CD4-positive, CD25-positive, alpha-beta regulatory T cell (primary cell): ENCODE measurements around the gene CD99L2. TPM values are rescaled to one million over a fixed set of nuclear protein-coding genes. Genes with fewer than 3 reads are reported as not detected.

Experiments
- ATAC-seq, 2 donors: fragments of 150-1000 bp; cut with Tn5 transposase; one replicate each; pipeline ENCODE4 v1.10.0; 2021; ENCODE audit warnings: low read depth in 2 of 2, moderate number of reproducible peaks in 2 of 2, moderate library complexity in 1 of 2
- DNase-seq, 3 donors: peaks; one replicate each; pipeline versions ENCODE4 v3.0.0 to v3.0.0-alpha.2; 2012 to 2022; ENCODE audit warnings: mixed read lengths in 1 of 3
- H3K27ac ChIP-seq: one replicate; pipeline ENCODE4 v1.7.0; 2013; ENCODE audit warnings: mild to moderate bottlenecking, low read length; ENCODE audit not compliant: insufficient read depth, poor library complexity, severe bottlenecking
- H3K27me3 ChIP-seq: one replicate; pipeline ENCODE4 v1.7.0; 2013; ENCODE audit warnings: low read length; ENCODE audit not compliant: control insufficient read depth, insufficient read depth
- H3K36me3 ChIP-seq: one replicate; pipeline ENCODE4 v1.7.0; 2013; ENCODE audit warnings: mild to moderate bottlenecking, low read length, moderate library complexity; ENCODE audit not compliant: control insufficient read depth, insufficient read depth
- H3K4me1 ChIP-seq: 2 replicates; pipeline ENCODE4 v1.7.0; 2013; ENCODE audit warnings: mild to moderate bottlenecking, low read length; ENCODE audit not compliant: insufficient read depth, control insufficient read depth, poor library complexity, severe bottlenecking
- H3K4me3 ChIP-seq: one replicate; pipeline ENCODE4 v1.7.0; 2013; ENCODE audit warnings: low read depth, mild to moderate bottlenecking, low read length, moderate library complexity
- H3K9me3 ChIP-seq, 2 experiments: 1 replicate in 1 of 2; 2 replicates in 1 of 2; pipeline ENCODE4 v1.7.0; 2013; ENCODE audit warnings: low read length in 2 of 2, mild to moderate bottlenecking in 1 of 2, moderate library complexity in 1 of 2; ENCODE audit not compliant: control insufficient read depth in 2 of 2
- H3K27ac Mint-ChIP-seq, 3 donors: one replicate each; pipeline ENCODE4 v1.8.0; 2020 to 2022; ENCODE audit warnings: mild to moderate bottlenecking in 3 of 3, mixed read lengths in 3 of 3, moderate library complexity in 2 of 3
- H3K27me3 Mint-ChIP-seq: one replicate; pipeline ENCODE4 v1.8.0; 2022; ENCODE audit warnings: mild to moderate bottlenecking, mixed read lengths
- H3K36me3 Mint-ChIP-seq: one replicate; pipeline ENCODE4 v1.8.0; 2020; ENCODE audit warnings: mixed read lengths
- H3K4me1 Mint-ChIP-seq, 4 donors: one replicate each; pipeline ENCODE4 v1.8.0; 2020 to 2022; ENCODE audit warnings: mixed read lengths in 4 of 4, mild to moderate bottlenecking in 1 of 4
- H3K4me3 Mint-ChIP-seq, 4 donors: one replicate each; pipeline ENCODE4 v1.8.0; 2020 to 2022; ENCODE audit warnings: mild to moderate bottlenecking in 4 of 4, mixed read lengths in 4 of 4, moderate library complexity in 3 of 4
- H3K9me3 Mint-ChIP-seq, 7 donors: one replicate each; pipeline ENCODE4 v1.8.0; 2020 to 2022; ENCODE audit warnings: mixed read lengths in 7 of 7, mild to moderate bottlenecking in 3 of 7, moderate library complexity in 2 of 7
- polyA plus RNA-seq, 4 donors: library from polyadenylated mRNA; unstranded; fragments of 300-500 nt; fragmentation: Illumina TruSeq; gene quantifications; one replicate each; pipeline ENCODE4 v1.2.3, GENCODE V29; 2021
- total RNA-seq: library from RNA; stranded (reverse); gene quantifications from one replicate; pipeline ENCODE4 v1.2.3, GENCODE V29; 2022

Gene CD99L2
- total and polyA plus RNA-seq, 5 donors from 2014 or later = 14.3 to 18.6 (median 14.7) TPM

DNA sequence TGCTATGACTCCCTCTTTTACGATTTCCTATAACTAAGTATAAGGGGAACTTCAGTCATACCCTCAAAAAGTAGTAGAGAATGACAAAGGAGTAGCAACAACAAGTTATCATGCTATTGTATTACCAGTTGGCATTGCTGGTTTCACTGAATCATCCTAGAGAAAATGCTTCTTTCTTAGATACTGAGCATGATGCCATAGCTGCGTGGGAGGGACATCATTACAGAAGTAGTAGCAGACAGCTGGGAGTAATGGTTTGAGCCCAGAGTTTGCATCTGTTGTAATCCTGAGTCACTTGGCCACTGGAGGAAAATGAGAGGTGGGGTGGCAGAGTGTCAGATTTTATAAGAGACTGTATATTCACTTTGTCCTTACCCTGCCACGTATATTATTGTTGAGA lies 166.7 kb downstream of the CD99L2 start:
- no peaks in the 10 kb centered on the region for H3K4me1 ChIP-seq
- no peaks in the 10 kb centered on the region for H3K9me3 Mint-ChIP-seq
- no peak for ATAC-seq
- no peaks in the 10 kb centered on the region for H3K27me3 ChIP-seq
- H3K4me3 Mint-ChIP-seq = no peak overlapping the region
- H3K9me3 ChIP-seq = no peaks in the 10 kb centered on the region
- no peak overlapping the region for H3K27ac Mint-ChIP-seq
- H3K36me3 ChIP-seq = peaks cover 81% of the 10 kb centered on the region
- no peak for DNase-seq
- peaks cover 11% of the 10 kb centered on the region for H3K36me3 Mint-ChIP-seq
- H3K4me1 Mint-ChIP-seq = peaks cover 0 to 18% (median 14%) of the 10 kb centered on the region in 4 donors
- H3K4me3 ChIP-seq = no peak overlapping the region
- no peaks in the 10 kb centered on the region for H3K27me3 Mint-ChIP-seq
- H3K27ac ChIP-seq = no peak overlapping the region

DNA sequence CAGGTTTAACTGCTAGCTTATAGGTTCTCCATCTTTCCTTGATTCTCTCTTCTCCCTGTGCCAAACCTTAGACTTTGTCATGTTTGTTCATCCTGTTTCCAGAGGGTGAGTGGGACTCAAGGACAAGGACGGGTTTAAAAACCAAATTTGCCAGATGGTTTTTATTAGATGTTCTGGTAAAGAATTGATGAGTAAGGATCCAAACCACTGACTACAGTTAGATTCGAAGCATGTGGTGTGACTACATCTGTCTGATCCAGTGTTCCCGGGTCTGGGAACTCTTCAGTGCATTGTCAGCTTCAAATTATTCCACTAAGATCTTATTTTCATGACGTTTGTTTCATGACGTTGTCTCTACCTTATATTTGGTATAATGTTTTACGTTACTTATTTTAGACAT lies 167.7 kb downstream of the CD99L2 start:
- H3K36me3 ChIP-seq = peaks cover 77% of the 10 kb centered on the region
- H3K4me3 ChIP-seq = no peak overlapping the region
- ATAC-seq (no peak), DNase-seq (no peak)
- no peaks in the 10 kb centered on the region for H3K9me3 ChIP-seq
- Mint-ChIP-seq H3K27me3 (no peaks in the 10 kb centered on the region), H3K27ac (no peak overlapping the region), H3K4me1 (peaks cover 0 to 18% (median 7%) of the 10 kb centered on the region in 4 donors), H3K36me3 (peaks cover 7% of the 10 kb centered on the region), H3K9me3 (no peaks in the 10 kb centered on the region), H3K4me3 (no peak overlapping the region)
- no peaks in the 10 kb centered on the region for H3K4me1 ChIP-seq
- no peaks in the 10 kb centered on the region for H3K27me3 ChIP-seq
- no peak overlapping the region for H3K27ac ChIP-seq

DNA sequence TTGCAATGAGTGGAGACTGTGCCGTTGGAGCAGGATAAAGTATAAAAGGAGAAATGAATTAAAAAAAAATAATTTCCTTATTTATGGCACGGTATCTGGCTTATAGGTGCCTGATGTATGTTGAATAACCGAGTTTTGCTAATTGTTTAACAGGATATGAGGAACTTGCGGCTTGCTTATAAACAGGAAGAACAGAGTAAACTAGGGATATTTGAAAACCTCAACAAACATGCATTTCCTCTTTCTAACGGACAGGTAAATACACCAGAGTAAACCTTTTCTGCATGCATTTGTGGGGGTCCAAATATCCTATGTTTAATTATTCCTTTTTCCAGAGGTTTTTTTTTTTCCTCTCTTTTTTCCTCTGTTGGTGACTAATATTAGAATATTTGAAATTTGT lies 168.5 kb downstream of the CD99L2 start:
- ATAC-seq (no peak), DNase-seq (no peak)
- no peak overlapping the region for H3K27ac ChIP-seq
- H3K36me3 Mint-ChIP-seq = peaks cover 7% of the 10 kb centered on the region
- no peak overlapping the region for H3K4me3 Mint-ChIP-seq
- H3K27me3 Mint-ChIP-seq = no peaks in the 10 kb centered on the region
- peaks cover 69% of the 10 kb centered on the region for H3K36me3 ChIP-seq
- no peaks in the 10 kb centered on the region for H3K9me3 Mint-ChIP-seq
- H3K27ac Mint-ChIP-seq = no peak overlapping the region
- no peaks in the 10 kb centered on the region for H3K9me3 ChIP-seq
- H3K4me1 Mint-ChIP-seq = peaks cover 0 to 18% (median 7%) of the 10 kb centered on the region in 4 donors
- H3K4me3 ChIP-seq = no peak overlapping the region
- H3K4me1 ChIP-seq = no peaks in the 10 kb centered on the region
- no peaks in the 10 kb centered on the region for H3K27me3 ChIP-seq

DNA sequence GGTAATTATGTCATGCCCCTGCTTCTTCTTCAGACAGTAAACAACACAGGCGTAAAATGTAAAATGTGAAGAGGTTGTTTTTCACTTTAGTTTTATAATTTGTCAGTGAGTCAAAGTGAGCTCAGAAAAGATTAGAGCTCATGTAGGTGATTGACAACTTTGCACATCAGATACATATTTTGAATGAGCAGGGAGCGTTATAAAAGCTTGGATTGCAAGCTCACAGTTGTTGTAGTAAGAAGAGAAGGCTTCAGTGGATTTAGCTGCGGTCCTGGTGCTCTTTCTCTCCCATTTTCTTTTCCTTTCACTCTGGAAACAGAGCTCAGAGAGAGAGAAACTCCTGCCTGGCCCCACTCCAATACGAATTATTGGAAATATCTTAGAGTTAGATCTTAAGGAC lies 178.8 kb downstream of the CD99L2 start:
- peaks cover 0 to 2% of the 10 kb centered on the region in 2 experiments for H3K9me3 ChIP-seq
- H3K27me3 ChIP-seq = no peaks in the 10 kb centered on the region
- no peaks in the 10 kb centered on the region for H3K4me1 ChIP-seq
- no peak for ATAC-seq
- no peaks in the 10 kb centered on the region for H3K27me3 Mint-ChIP-seq
- no peak overlapping the region for H3K4me3 ChIP-seq
- H3K4me1 Mint-ChIP-seq = peaks cover 14 to 34% (median 23%) of the 10 kb centered on the region in 4 donors
- no peak overlapping the region for H3K27ac ChIP-seq
- no peak overlapping the region for H3K4me3 Mint-ChIP-seq
- H3K27ac Mint-ChIP-seq = no peak overlapping the region
- H3K36me3 ChIP-seq = peaks cover 18% of the 10 kb centered on the region
- no peak for DNase-seq
- H3K36me3 Mint-ChIP-seq = peaks cover 10% of the 10 kb centered on the region
- peaks cover 0 to 1% (median 0%) of the 10 kb centered on the region in 7 donors for H3K9me3 Mint-ChIP-seq

Other genes with a start within 250 kb of the CD99L2 start
- gene MTMR1, start 205.3 kb downstream of the CD99L2 start, total RNA-seq = 61.1 TPM
- 10 to 100 TPM; 17.9 to 38.5 (median 26.2) TPM for gene MTMR1, start 205.3 kb downstream of the CD99L2 start, polyA plus RNA-seq
- 11.5 TPM for gene HMGB3, start 84.7 kb upstream of the CD99L2 start, total RNA-seq
- 1 to 10 TPM; 3.5 to 8.4 (median 4.0) TPM for gene HMGB3, start 84.7 kb upstream of the CD99L2 start, polyA plus RNA-seq